Measurements from ENCODE around the gene MDM4.

DNA sequence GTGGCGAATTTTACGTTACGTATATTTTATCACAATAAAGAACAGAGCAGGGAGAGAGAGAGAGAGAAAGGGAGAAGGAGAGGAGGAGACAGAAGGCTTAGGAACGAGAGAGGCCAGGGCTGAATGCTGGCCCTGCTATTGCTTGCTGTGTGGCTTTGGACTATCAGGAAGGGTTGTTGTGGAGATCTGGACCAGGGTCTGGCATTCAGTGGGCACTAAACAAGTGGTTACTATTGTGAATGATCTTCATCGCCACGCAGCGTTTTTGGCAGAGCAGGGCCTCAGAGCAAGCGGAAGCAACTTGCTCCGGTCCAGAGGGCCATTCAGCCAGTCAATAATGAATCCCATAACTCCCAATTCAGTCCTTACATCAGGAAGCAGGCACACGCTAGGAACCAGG is 48.0 kb upstream of the MDM4 start:
- TF ChIP-seq, protein P1, sequence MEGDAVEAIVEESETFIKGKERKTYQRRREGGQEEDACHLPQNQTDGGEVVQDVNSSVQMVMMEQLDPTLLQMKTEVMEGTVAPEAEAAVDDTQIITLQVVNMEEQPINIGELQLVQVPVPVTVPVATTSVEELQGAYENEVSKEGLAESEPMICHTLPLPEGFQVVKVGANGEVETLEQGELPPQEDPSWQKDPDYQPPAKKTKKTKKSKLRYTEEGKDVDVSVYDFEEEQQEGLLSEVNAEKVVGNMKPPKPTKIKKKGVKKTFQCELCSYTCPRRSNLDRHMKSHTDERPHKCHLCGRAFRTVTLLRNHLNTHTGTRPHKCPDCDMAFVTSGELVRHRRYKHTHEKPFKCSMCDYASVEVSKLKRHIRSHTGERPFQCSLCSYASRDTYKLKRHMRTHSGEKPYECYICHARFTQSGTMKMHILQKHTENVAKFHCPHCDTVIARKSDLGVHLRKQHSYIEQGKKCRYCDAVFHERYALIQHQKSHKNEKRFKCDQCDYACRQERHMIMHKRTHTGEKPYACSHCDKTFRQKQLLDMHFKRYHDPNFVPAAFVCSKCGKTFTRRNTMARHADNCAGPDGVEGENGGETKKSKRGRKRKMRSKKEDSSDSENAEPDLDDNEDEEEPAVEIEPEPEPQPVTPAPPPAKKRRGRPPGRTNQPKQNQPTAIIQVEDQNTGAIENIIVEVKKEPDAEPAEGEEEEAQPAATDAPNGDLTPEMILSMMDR (IDR thresholded peaks at IDR 0.05) = no peak
- TF ChIP-seq POLR2A (IDR thresholded peaks at IDR 0.05) = no peak

Data from prostate gland (tissue), 2 donors.